Measurements from ENCODE around the gene ARHGEF40.

DNA sequence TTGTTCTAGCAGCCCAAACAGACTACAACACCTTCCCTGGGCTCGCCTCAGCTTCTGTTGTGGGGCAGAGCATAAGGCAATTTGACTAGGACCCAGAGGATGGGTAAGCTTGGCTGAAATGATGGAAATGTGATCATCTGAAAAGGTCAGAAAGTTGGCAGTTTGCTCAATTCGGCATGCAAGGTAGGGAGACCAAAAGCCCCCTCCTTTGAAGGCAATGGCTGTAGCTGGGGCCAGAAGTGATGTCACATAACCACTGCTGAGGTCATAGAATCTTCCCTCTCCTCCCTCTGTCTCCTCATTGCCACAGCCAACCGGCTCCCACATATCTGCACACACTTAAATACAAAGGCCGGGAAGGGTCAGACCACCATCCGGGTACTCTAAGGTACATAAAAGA, 40.2 kb upstream of the ARHGEF40 start, which contains the start of gene TPPP2:
- TF ChIP-seq SUZ12 (IDR thresholded peaks at IDR 0.05) (no peak), FOXA1 (IDR thresholded peaks at IDR 0.05) (no peak), BHLHE40 (IDR thresholded peaks at IDR 0.05; ENCODE audit: borderline replicate concordance) (no peak), NFRKB (IDR thresholded peaks at IDR 0.05) (no peak), PKNOX1 (IDR thresholded peaks at IDR 0.05) (no peak), TARDBP (IDR thresholded peaks at IDR 0.05) (no peak), ZNF384 (IDR thresholded peaks at IDR 0.05) (no peak), SP1 (IDR thresholded peaks at IDR 0.05) (no peak), FOXM1 (IDR thresholded peaks at IDR 0.05; ENCODE audit: borderline replicate concordance) (no peak)
